HEK293 (cell line): ENCODE results near the gene STOML1.
A peak's percentile ranks its signal among the peaks of the same experiment; 100 is the strongest.

ENCODE experiments used
- BCL11B ChIP-seq: fragments of 450-650 bp; formaldehyde crosslinking; IDR thresholded peaks from 2 replicates; pipeline ENCODE4 v1.5.1; 2016; ENCODE audit warnings: low read depth, missing biosample characterization, missing genetic modification characterization
- FEZF1 ChIP-seq: fragments of 450-650 bp; formaldehyde crosslinking; IDR thresholded peaks from 2 replicates; pipeline ENCODE4 v1.5.1; 2016; ENCODE audit warnings: missing biosample characterization, missing genetic modification characterization
- GFI1B ChIP-seq: fragments of 450-650 bp; formaldehyde crosslinking; IDR thresholded peaks from 2 replicates; pipeline ENCODE4 v1.5.1; 2016; ENCODE audit warnings: missing biosample characterization, missing genetic modification characterization
- KLF10 ChIP-seq: fragments of 450-650 bp; IDR thresholded peaks from 2 replicates; pipeline ENCODE4 v1.5.1; 2018; ENCODE audit warnings: missing biosample characterization, mild to moderate bottlenecking, missing genetic modification characterization
- KLF16 ChIP-seq: fragments of 450-650 bp; formaldehyde crosslinking; IDR thresholded peaks from 2 replicates; pipeline ENCODE4 v1.5.1; 2017; ENCODE audit warnings: missing biosample characterization, missing genetic modification characterization
- KLF9 ChIP-seq: fragments of 450-650 bp; formaldehyde crosslinking; IDR thresholded peaks from 2 replicates; pipeline ENCODE4 v1.5.1; 2016; ENCODE audit warnings: missing biosample characterization, missing genetic modification characterization, low read depth
- SCRT2 ChIP-seq: fragments of 450-650 bp; formaldehyde crosslinking; IDR thresholded peaks from 2 replicates; pipeline ENCODE4 v1.5.1; 2016; ENCODE audit warnings: missing biosample characterization, missing genetic modification characterization
- SP2 ChIP-seq: fragments of 450-650 bp; formaldehyde crosslinking; IDR thresholded peaks from 2 replicates; pipeline ENCODE4 v1.5.1; 2016; ENCODE audit warnings: missing biosample characterization, missing genetic modification characterization
- SP3 ChIP-seq: fragments of 450-650 bp; formaldehyde crosslinking; IDR thresholded peaks from 2 replicates; pipeline ENCODE4 v1.5.1; 2016; ENCODE audit warnings: missing biosample characterization, missing genetic modification characterization
- WT1 ChIP-seq: fragments of 450-650 bp; formaldehyde crosslinking; IDR thresholded peaks from 2 replicates; pipeline ENCODE4 v1.5.1; 2016; ENCODE audit warnings: missing biosample characterization, missing genetic modification characterization
- ZBTB21 ChIP-seq: fragments of 450-650 bp; formaldehyde crosslinking; IDR thresholded peaks from 2 replicates; pipeline ENCODE4 v1.5.1; 2017; ENCODE audit warnings: missing biosample characterization, missing genetic modification characterization
- ZBTB48 ChIP-seq: fragments of 450-650 bp; formaldehyde crosslinking; IDR thresholded peaks from 2 replicates; pipeline ENCODE4 v1.5.1; 2016; ENCODE audit warnings: missing biosample characterization, missing genetic modification characterization
- ZFP69B ChIP-seq: fragments of 450-650 bp; formaldehyde crosslinking; IDR thresholded peaks from 2 replicates; pipeline ENCODE4 v1.5.1; 2016; ENCODE audit warnings: missing biosample characterization, missing genetic modification characterization
- ZNF112 ChIP-seq: fragments of 450-650 bp; formaldehyde crosslinking; IDR thresholded peaks from 2 replicates; pipeline ENCODE4 v1.5.0; 2017; ENCODE audit warnings: missing biosample characterization, missing genetic modification characterization
- ZNF114 ChIP-seq: fragments of 450-650 bp; formaldehyde crosslinking; IDR thresholded peaks from 2 replicates; pipeline ENCODE4 v1.5.0; 2017; ENCODE audit warnings: missing biosample characterization, missing genetic modification characterization
- ZNF121 ChIP-seq: fragments of 450-650 bp; formaldehyde crosslinking; IDR thresholded peaks from 2 replicates; pipeline ENCODE4 v1.5.1; 2016; ENCODE audit warnings: missing biosample characterization, missing genetic modification characterization
- ZNF169 ChIP-seq: fragments of 450-650 bp; formaldehyde crosslinking; IDR thresholded peaks from 2 replicates; pipeline ENCODE4 v1.5.1; 2016; ENCODE audit warnings: missing biosample characterization, missing genetic modification characterization
- ZNF239 ChIP-seq: fragments of 450-650 bp; formaldehyde crosslinking; IDR thresholded peaks from 2 replicates; pipeline ENCODE4 v1.5.1; 2016; ENCODE audit warnings: missing biosample characterization, missing genetic modification characterization
- ZNF292 ChIP-seq: fragments of 450-650 bp; formaldehyde crosslinking; IDR thresholded peaks from 2 replicates; pipeline ENCODE4 v1.5.1; 2016; ENCODE audit warnings: low read depth, missing biosample characterization, missing genetic modification characterization, borderline replicate concordance
- ZNF302 ChIP-seq: fragments of 450-650 bp; formaldehyde crosslinking; IDR thresholded peaks from 2 replicates; pipeline ENCODE4 v1.5.1; 2016; ENCODE audit warnings: missing biosample characterization, missing genetic modification characterization, low read depth
- ZNF311 ChIP-seq: fragments of 450-650 bp; formaldehyde crosslinking; IDR thresholded peaks from 2 replicates; pipeline ENCODE4 v1.5.1; 2017; ENCODE audit warnings: missing biosample characterization, missing genetic modification characterization, borderline replicate concordance
- ZNF560 ChIP-seq: fragments of 450-650 bp; formaldehyde crosslinking; IDR thresholded peaks from 2 replicates; pipeline ENCODE4 v1.5.1; 2017; ENCODE audit warnings: missing biosample characterization, missing genetic modification characterization, borderline replicate concordance
- ZNF600 ChIP-seq: fragments of 450-650 bp; formaldehyde crosslinking; IDR thresholded peaks from 2 replicates; pipeline ENCODE4 v1.5.1; 2016; ENCODE audit warnings: missing biosample characterization, missing genetic modification characterization
- ZNF777 ChIP-seq: fragments of 450-650 bp; formaldehyde crosslinking; IDR thresholded peaks from 2 replicates; pipeline ENCODE4 v1.5.1; 2017; ENCODE audit warnings: missing biosample characterization, missing genetic modification characterization, borderline replicate concordance
- TF ChIP-seq, protein P1 (sequence below): fragments of 450-650 bp; formaldehyde crosslinking; conservative IDR thresholded peaks from 2 replicates; pipeline ENCODE4 v1.5.1; 2016; ENCODE audit warnings: low read depth, missing biosample characterization, missing genetic modification characterization
- TF ChIP-seq, protein P2 (sequence below): fragments of 450-650 bp; formaldehyde crosslinking; IDR thresholded peaks from 2 replicates; pipeline ENCODE4 v1.5.1; 2016; ENCODE audit warnings: missing biosample characterization, missing genetic modification characterization
- TF ChIP-seq, protein P3 (sequence below): fragments of 450-650 bp; formaldehyde crosslinking; IDR thresholded peaks from 2 replicates; pipeline ENCODE4 v1.5.1; 2016; ENCODE audit warnings: missing biosample characterization, missing genetic modification characterization
- TF ChIP-seq, protein P4 (sequence below): fragments of 450-650 bp; formaldehyde crosslinking; IDR thresholded peaks from 2 replicates; pipeline ENCODE4 v1.5.1; 2017; ENCODE audit warnings: missing biosample characterization, missing genetic modification characterization
- TF ChIP-seq, protein P5 (sequence below): fragments of 450-650 bp; formaldehyde crosslinking; IDR thresholded peaks from 2 replicates; pipeline ENCODE4 v1.5.1; 2016; ENCODE audit warnings: missing biosample characterization, missing genetic modification characterization

Gene STOML1

DNA sequence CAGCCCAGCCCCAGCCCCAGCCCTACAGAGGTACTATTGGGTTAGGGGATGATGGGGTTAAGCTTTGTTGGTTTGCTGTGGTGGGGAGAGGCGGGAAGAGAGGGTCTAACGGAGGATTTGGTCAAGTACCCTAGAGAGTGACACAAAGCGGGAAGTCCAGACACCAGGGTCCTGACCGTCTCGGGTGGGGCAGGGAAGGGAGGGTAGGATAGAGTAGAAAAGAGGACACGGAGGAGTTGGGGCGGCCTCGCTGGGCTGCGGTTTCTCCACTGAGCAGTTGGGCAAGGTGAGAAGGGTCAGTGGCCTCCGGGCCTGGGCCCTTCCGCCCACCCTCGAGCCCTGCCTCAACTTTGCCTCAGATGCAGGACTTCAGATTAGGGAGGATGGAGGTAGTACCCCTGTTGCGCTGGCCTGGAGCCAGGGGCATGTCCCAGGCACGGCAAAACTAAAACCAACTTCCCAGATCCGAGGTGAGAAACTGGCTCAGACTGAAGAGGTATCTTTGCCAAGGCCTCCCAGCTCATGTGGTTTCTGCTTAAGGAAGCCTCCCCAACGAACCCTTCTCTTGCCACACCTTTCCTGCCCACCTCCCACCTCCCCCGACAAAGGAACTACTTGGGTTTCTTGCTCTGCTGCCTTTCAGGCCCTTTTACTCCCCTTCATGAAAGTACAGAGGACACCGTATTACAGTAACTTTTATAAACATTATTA is 3.0 kb upstream of the STOML1 start (continued):
- TF ChIP-seq, protein P1, sequence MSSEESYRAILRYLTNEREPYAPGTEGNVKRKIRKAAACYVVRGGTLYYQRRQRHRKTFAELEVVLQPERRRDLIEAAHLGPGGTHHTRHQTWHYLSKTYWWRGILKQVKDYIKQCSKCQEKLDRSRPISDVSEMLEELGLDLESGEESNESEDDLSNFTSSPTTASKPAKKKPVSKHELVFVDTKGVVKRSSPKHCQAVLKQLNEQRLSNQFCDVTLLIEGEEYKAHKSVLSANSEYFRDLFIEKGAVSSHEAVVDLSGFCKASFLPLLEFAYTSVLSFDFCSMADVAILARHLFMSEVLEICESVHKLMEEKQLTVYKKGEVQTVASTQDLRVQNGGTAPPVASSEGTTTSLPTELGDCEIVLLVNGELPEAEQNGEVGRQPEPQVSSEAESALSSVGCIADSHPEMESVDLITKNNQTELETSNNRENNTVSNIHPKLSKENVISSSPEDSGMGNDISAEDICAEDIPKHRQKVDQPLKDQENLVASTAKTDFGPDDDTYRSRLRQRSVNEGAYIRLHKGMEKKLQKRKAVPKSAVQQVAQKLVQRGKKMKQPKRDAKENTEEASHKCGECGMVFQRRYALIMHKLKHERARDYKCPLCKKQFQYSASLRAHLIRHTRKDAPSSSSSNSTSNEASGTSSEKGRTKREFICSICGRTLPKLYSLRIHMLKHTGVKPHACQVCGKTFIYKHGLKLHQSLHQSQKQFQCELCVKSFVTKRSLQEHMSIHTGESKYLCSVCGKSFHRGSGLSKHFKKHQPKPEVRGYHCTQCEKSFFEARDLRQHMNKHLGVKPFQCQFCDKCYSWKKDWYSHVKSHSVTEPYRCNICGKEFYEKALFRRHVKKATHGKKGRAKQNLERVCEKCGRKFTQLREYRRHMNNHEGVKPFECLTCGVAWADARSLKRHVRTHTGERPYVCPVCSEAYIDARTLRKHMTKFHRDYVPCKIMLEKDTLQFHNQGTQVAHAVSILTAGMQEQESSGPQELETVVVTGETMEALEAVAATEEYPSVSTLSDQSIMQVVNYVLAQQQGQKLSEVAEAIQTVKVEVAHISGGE (tag by site-specific recombination), result no peak
- TF ChIP-seq, protein P2, sequence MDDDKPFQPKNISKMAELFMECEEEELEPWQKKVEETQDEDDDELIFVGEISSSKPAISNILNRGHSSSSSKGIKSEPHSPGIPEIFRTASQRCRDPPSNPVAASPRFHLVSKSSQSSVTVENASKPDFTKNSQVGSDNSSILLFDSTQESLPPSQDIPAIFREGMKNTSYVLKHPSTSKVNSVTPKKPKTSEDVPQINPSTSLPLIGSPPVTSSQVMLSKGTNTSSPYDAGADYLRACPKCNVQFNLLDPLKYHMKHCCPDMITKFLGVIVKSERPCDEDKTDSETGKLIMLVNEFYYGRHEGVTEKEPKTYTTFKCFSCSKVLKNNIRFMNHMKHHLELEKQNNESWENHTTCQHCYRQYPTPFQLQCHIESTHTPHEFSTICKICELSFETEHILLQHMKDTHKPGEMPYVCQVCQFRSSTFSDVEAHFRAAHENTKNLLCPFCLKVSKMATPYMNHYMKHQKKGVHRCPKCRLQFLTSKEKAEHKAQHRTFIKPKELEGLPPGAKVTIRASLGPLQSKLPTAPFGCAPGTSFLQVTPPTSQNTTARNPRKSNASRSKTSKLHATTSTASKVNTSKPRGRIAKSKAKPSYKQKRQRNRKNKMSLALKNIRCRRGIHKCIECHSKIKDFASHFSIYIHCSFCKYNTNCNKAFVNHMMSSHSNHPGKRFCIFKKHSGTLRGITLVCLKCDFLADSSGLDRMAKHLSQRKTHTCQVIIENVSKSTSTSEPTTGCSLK (tag by site-specific recombination), result no peak
- TF ChIP-seq ZNF169 (tag by site-specific recombination), result no peak
- no peak for TF ChIP-seq SCRT2 (tag by site-specific recombination)
- no peak for TF ChIP-seq SP2 (tag by site-specific recombination)
- no peak for TF ChIP-seq ZNF292 (tag by site-specific recombination)
- TF ChIP-seq, protein P3, sequence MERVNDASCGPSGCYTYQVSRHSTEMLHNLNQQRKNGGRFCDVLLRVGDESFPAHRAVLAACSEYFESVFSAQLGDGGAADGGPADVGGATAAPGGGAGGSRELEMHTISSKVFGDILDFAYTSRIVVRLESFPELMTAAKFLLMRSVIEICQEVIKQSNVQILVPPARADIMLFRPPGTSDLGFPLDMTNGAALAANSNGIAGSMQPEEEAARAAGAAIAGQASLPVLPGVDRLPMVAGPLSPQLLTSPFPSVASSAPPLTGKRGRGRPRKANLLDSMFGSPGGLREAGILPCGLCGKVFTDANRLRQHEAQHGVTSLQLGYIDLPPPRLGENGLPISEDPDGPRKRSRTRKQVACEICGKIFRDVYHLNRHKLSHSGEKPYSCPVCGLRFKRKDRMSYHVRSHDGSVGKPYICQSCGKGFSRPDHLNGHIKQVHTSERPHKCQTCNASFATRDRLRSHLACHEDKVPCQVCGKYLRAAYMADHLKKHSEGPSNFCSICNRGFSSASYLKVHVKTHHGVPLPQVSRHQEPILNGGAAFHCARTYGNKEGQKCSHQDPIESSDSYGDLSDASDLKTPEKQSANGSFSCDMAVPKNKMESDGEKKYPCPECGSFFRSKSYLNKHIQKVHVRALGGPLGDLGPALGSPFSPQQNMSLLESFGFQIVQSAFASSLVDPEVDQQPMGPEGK, result peak; percentile 20
- TF ChIP-seq WT1 (tag by site-specific recombination), result peak; percentile 73; the same call in 1 of the 2 replicates
- TF ChIP-seq, protein P4, sequence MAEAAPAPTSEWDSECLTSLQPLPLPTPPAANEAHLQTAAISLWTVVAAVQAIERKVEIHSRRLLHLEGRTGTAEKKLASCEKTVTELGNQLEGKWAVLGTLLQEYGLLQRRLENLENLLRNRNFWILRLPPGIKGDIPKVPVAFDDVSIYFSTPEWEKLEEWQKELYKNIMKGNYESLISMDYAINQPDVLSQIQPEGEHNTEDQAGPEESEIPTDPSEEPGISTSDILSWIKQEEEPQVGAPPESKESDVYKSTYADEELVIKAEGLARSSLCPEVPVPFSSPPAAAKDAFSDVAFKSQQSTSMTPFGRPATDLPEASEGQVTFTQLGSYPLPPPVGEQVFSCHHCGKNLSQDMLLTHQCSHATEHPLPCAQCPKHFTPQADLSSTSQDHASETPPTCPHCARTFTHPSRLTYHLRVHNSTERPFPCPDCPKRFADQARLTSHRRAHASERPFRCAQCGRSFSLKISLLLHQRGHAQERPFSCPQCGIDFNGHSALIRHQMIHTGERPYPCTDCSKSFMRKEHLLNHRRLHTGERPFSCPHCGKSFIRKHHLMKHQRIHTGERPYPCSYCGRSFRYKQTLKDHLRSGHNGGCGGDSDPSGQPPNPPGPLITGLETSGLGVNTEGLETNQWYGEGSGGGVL, result no peak
- no peak; the same call in 1 of the 2 replicates for TF ChIP-seq KLF9
- TF ChIP-seq ZNF121 (tag by site-specific recombination), result no peak
- TF ChIP-seq BCL11B, result 0 out of 2 replicates have a peak, but pooled peaks have one; percentile 56
- no peak for TF ChIP-seq ZNF114 (tag by site-specific recombination)
- TF ChIP-seq FEZF1, result no peak
- TF ChIP-seq ZNF239 (tag by site-specific recombination), result no peak
- no peak for TF ChIP-seq GFI1B
- TF ChIP-seq ZNF777 (tag by site-specific recombination), result no peak
- no peak for TF ChIP-seq ZNF302 (tag by site-specific recombination)
- TF ChIP-seq ZBTB48 (tag by site-specific recombination), result peak; percentile 77
- TF ChIP-seq KLF16, result no peak; the same call in 1 of the 2 replicates
- no peak; the same call in 1 of the 2 replicates for TF ChIP-seq ZFP69B (tag by site-specific recombination)
- no peak for TF ChIP-seq ZNF560 (tag by site-specific recombination)
- TF ChIP-seq ZBTB21 (tag by site-specific recombination), result no peak
- no peak for TF ChIP-seq ZNF311 (tag by site-specific recombination)
- TF ChIP-seq SP3 (tag by site-specific recombination), result no peak
- TF ChIP-seq, protein P5, sequence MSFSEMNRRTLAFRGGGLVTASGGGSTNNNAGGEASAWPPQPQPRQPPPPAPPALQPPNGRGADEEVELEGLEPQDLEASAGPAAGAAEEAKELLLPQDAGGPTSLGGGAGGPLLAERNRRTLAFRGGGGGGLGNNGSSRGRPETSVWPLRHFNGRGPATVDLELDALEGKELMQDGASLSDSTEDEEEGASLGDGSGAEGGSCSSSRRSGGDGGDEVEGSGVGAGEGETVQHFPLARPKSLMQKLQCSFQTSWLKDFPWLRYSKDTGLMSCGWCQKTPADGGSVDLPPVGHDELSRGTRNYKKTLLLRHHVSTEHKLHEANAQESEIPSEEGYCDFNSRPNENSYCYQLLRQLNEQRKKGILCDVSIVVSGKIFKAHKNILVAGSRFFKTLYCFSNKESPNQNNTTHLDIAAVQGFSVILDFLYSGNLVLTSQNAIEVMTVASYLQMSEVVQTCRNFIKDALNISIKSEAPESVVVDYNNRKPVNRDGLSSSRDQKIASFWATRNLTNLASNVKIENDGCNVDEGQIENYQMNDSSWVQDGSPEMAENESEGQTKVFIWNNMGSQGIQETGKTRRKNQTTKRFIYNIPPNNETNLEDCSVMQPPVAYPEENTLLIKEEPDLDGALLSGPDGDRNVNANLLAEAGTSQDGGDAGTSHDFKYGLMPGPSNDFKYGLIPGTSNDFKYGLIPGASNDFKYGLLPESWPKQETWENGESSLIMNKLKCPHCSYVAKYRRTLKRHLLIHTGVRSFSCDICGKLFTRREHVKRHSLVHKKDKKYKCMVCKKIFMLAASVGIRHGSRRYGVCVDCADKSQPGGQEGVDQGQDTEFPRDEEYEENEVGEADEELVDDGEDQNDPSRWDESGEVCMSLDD, result no peak
- no peak for TF ChIP-seq ZNF600 (tag by site-specific recombination)
- no peak for TF ChIP-seq ZNF112
- TF ChIP-seq KLF10 (tag by site-specific recombination), result no peak
